Osteocyte (in vitro differentiated cells): ENCODE data around the gene SPINK6. TPM values are rescaled to one million over a fixed set of nuclear protein-coding genes. Genes with fewer than 3 reads are reported as not detected.
A peak's percentile ranks its signal among the peaks of the same experiment; 100 is the strongest.

Experiments used
- DNase-seq: peaks from one replicate; pipeline ENCODE4 v3.0.0; 2021; ENCODE audit warnings: mixed read lengths; ENCODE audit not compliant: unreplicated experiment; ENCODE audit errors: extremely low spot score
- H3K27ac Mint-ChIP-seq: one replicate; pipeline ENCODE4 v1.8.0; 2021; ENCODE audit warnings: mild to moderate bottlenecking, mixed read lengths; ENCODE audit not compliant: unreplicated experiment
- H3K27me3 Mint-ChIP-seq: one replicate; pipeline ENCODE4 v1.8.0; 2021; ENCODE audit warnings: mixed read lengths; ENCODE audit not compliant: unreplicated experiment
- H3K36me3 Mint-ChIP-seq: one replicate; pipeline ENCODE4 v1.8.0; 2021; ENCODE audit warnings: mixed read lengths; ENCODE audit not compliant: unreplicated experiment
- H3K4me1 Mint-ChIP-seq: one replicate; pipeline ENCODE4 v1.8.0; 2021; ENCODE audit warnings: mixed read lengths; ENCODE audit not compliant: unreplicated experiment
- H3K4me3 Mint-ChIP-seq: one replicate; pipeline ENCODE4 v1.8.0; 2021; ENCODE audit warnings: mild to moderate bottlenecking, moderate library complexity, mixed read lengths; ENCODE audit not compliant: unreplicated experiment
- H3K9me3 Mint-ChIP-seq: one replicate; pipeline ENCODE4 v1.8.0; 2021; ENCODE audit warnings: mixed read lengths; ENCODE audit not compliant: unreplicated experiment
- total RNA-seq: library from RNA; stranded (reverse); gene quantifications from 2 replicates; pipeline ENCODE4 v1.2.1, GENCODE V29; 2021
- TF ChIP-seq, protein P1 (sequence below): fragments of 200-600 bp; sonication (generic); IDR thresholded peaks from 2 replicates; pipeline ENCODE4 v1.5.0; 2021; ENCODE audit warnings: antibody characterized with exemption, mild to moderate bottlenecking, moderate library complexity

Gene SPINK6
- total RNA-seq, 1 donor from 2014 or later = not detected

DNA sequence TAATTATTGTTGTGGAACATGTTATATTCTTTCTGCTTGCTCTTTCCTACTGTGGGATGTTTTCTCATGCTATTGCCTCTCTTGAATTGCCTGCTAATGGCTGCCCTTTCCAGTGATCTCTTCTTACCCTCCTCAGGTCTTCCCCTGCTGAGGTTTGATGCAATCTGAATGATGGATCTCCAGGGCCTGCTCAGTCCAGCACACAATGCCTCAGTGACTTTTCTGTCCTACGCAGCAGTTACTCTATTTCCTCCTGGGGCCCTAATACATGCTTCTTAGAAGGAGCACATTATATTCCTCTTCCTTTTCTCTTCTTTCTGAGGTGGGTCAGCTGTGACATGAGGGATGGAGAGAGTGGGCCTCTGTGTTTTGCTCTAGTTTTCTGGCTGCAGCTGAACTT is 34.6 kb upstream of the SPINK6 start, which contains the start of gene SPINK14:
TSS of gene SPINK14 (plus strand) at position 301 of the 400 bp plus-strand sequence. CDS start 1,187 bp downstream, outside the sequence.
- Mint-ChIP-seq H3K36me3 (no peaks in the 10 kb centered on the region), H3K27ac (no peak within 1 kb of the TSS), H3K27me3 (peaks cover 32% of the 10 kb centered on the region), H3K4me3 (no peak within 1 kb of the TSS), H3K4me1 (no peaks in the 10 kb centered on the region), H3K9me3 (no peaks in the 10 kb centered on the region)
- TF ChIP-seq, protein P1, sequence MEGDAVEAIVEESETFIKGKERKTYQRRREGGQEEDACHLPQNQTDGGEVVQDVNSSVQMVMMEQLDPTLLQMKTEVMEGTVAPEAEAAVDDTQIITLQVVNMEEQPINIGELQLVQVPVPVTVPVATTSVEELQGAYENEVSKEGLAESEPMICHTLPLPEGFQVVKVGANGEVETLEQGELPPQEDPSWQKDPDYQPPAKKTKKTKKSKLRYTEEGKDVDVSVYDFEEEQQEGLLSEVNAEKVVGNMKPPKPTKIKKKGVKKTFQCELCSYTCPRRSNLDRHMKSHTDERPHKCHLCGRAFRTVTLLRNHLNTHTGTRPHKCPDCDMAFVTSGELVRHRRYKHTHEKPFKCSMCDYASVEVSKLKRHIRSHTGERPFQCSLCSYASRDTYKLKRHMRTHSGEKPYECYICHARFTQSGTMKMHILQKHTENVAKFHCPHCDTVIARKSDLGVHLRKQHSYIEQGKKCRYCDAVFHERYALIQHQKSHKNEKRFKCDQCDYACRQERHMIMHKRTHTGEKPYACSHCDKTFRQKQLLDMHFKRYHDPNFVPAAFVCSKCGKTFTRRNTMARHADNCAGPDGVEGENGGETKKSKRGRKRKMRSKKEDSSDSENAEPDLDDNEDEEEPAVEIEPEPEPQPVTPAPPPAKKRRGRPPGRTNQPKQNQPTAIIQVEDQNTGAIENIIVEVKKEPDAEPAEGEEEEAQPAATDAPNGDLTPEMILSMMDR = no peak
- DNase-seq = no peak

DNA sequence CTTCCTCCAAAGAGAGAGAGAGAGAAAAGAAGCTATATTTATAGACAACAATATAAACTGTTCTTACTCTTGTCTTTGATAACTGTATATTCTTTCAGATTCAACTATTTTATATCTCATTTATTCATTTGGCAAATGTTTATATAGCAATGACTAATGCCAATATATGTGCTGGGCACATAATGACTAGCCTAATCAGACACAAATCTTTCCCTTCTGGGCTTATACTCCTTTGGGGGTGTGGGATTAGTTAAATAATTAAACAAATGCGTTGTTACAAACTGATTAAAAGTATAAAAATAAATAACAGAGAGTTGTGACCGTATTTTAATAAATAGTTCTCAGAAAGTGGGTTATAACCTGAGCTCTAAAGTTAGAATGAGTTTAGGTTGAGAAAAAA is 30.5 kb upstream of the SPINK6 start:
- Mint-ChIP-seq H3K27ac (no peak overlapping the region), H3K4me3 (no peak overlapping the region), H3K36me3 (no peaks in the 10 kb centered on the region), H3K27me3 (peaks cover 58% of the 10 kb centered on the region), H3K4me1 (no peaks in the 10 kb centered on the region), H3K9me3 (no peaks in the 10 kb centered on the region)
- DNase-seq = no peak
- TF ChIP-seq, protein P1 = no peak

DNA sequence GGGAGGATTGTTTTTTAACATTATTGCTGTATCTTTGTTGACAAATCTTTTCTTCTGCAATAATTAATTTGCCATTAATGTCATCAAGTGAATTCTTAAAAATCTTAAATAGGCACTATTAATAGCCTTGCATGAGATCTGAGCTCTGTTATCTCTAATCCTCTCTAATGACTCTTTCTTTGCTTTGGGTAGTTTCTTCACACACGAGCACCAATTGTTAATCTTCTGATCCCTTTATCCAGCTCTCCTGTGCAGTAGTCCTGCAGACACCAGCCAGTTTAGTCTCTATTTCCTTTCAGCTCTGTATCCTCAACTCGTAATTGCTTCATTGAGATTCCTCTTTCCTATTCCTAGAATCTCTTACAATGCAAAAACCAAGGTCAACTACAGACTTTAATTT is 26.4 kb upstream of the SPINK6 start:
- H3K4me3 Mint-ChIP-seq = no peak overlapping the region
- H3K4me1 Mint-ChIP-seq = no peaks in the 10 kb centered on the region
- peaks cover 51% of the 10 kb centered on the region for H3K27me3 Mint-ChIP-seq
- no peak for DNase-seq
- TF ChIP-seq, protein P1 = no peak
- H3K36me3 Mint-ChIP-seq = no peaks in the 10 kb centered on the region
- no peak overlapping the region for H3K27ac Mint-ChIP-seq
- H3K9me3 Mint-ChIP-seq = no peaks in the 10 kb centered on the region

DNA sequence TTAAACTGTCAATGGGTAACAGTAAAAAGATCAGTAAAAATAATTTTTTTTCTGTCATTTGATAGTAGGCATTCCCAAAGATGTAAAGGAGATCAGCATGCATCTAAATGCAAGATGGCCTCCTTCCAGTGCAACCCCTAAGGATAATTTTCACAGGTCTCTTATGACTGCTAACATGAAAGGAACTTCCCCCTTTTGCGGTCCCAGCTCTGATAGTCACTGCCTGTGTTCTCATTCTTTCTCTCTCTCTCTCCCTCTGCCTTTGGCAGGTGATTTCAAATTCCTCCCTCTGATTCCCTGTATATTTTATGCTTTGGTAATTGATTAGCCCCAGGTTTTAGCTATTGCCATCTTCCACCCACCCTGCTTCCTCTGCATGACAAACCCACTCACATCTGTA is 25.6 kb upstream of the SPINK6 start:
- TF ChIP-seq, protein P1 = no peak
- DNase-seq = no peak
- Mint-ChIP-seq H3K4me3 (no peak overlapping the region), H3K27ac (no peak overlapping the region), H3K4me1 (no peaks in the 10 kb centered on the region), H3K36me3 (no peaks in the 10 kb centered on the region), H3K9me3 (no peaks in the 10 kb centered on the region), H3K27me3 (peaks cover 52% of the 10 kb centered on the region)

DNA sequence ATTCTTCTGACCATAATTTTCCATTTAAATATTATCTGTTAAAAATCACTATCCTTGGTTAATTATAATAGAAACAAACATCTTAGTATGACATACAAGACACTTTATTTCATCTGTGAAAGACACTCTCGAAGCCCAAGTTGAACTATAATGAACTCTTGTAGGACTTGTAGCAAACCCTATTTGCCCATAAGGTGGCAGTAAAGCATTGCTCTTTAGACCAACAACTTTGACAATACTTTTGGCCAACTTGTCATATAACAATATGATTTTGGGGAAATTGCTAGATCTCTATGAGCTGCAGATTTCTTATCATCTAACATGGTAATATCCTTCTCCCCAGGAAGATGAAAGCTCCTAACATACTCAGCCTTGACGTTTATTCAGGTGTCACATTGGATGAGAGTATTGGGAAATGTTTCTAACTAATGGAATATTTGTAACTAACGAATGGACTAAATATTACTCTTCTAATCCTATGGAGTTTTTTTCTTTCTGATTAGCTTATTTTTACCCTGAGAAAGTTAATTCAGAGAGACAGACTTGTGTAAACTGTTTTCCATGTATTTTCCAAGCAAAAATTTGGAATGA is 23.5 kb upstream of the SPINK6 start:
- H3K27ac Mint-ChIP-seq = no peak overlapping the region
- H3K36me3 Mint-ChIP-seq = no peaks in the 10 kb centered on the region
- no peak for DNase-seq
- H3K4me1 Mint-ChIP-seq = no peaks in the 10 kb centered on the region
- peaks cover 50% of the 10 kb centered on the region for H3K27me3 Mint-ChIP-seq
- H3K4me3 Mint-ChIP-seq = no peak overlapping the region
- TF ChIP-seq, protein P1 = peak; percentile 74
- no peaks in the 10 kb centered on the region for H3K9me3 Mint-ChIP-seq
